Esophagus squamous epithelium (tissue), 4 donors: ENCODE measurements around the gene ACSF2.

Experiments
- POLR2A ChIP-seq, 4 donors: fragments of 450-650 bp; IDR thresholded peaks; one replicate each; pipeline ENCODE4 v1.6.1; 2017; ENCODE audit warnings: antibody characterized with exemption in 4 of 4, mild to moderate bottlenecking in 4 of 4, moderate library complexity in 3 of 4
- TF ChIP-seq, protein P1 (sequence below), 6 experiments: fragments of 450-650 bp in 4 of 6; fragments of 200-600 bp in 2 of 6; sonication (generic) in 2 of 6; IDR thresholded peaks; one replicate each; pipeline ENCODE4 v1.5.1; 2016 to 2019; ENCODE audit warnings: antibody characterized with exemption in 6 of 6, mild to moderate bottlenecking in 4 of 6, moderate library complexity in 4 of 6

DNA sequence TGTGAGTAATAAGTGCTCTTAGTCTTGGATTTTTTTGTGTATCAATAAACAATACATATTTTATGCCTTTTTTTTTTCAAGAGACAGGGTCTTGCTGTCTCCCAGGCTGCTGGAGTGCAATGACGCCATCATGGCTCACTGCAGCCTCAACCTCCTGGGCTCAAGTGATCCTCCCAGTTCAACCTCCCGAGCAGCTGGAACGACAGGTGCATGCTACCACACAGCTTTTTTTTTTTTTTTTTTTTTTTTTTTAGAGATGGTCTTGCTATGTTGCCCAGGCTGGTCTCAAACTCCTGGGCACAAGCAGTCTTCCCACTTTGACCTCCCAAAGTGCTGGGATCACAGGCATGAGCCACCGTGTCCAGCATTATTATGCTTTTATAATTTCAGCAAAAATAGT is 13.0 kb downstream of the ACSF2 start:
- TF ChIP-seq, protein P1, sequence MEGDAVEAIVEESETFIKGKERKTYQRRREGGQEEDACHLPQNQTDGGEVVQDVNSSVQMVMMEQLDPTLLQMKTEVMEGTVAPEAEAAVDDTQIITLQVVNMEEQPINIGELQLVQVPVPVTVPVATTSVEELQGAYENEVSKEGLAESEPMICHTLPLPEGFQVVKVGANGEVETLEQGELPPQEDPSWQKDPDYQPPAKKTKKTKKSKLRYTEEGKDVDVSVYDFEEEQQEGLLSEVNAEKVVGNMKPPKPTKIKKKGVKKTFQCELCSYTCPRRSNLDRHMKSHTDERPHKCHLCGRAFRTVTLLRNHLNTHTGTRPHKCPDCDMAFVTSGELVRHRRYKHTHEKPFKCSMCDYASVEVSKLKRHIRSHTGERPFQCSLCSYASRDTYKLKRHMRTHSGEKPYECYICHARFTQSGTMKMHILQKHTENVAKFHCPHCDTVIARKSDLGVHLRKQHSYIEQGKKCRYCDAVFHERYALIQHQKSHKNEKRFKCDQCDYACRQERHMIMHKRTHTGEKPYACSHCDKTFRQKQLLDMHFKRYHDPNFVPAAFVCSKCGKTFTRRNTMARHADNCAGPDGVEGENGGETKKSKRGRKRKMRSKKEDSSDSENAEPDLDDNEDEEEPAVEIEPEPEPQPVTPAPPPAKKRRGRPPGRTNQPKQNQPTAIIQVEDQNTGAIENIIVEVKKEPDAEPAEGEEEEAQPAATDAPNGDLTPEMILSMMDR (IDR thresholded peaks at IDR 0.05): no peak
- no peak for TF ChIP-seq POLR2A (IDR thresholded peaks at IDR 0.05)
